Cardiac septum (tissue), 1 donor: ENCODE data around the gene SOX18. TPM values are rescaled to one million over a fixed set of nuclear protein-coding genes. Genes with fewer than 3 reads are reported as not detected.
"Not testable (repeated sequence)": the region's sequence is repeated elsewhere in the genome, so short reads cannot be mapped to it uniquely, and the experiment has no call there.

Source experiments
- DNase-seq: peaks from one replicate; pipeline ENCODE4 v3.0.0-alpha.2; 2020; ENCODE audit warnings: low spot score
- intact Hi-C: fragments of 100-400 bp; cut with DNase I; formaldehyde crosslinking; loops from one replicate; pipeline ENCODE4 v1.14.0; 2022
- long read RNA-seq: library from polyadenylated mRNA; unstranded; transcript quantifications from one replicate; pipeline ENCODE4 v2.0.0, GENCODE V29; 2021
- total RNA-seq: library from RNA; stranded (reverse); fragmentation: NEBNext Ultra II Directional; extraction: Animal tissue kit (Norgen Biotek cat#: 25700); gene quantifications from one replicate; pipeline ENCODE4 v1.2.1, GENCODE V29; 2021
- donor health status: DM: no; HTN: no; CAD: no.

The SOX18 gene
- total RNA-seq = 67.0 TPM
- long read RNA-seq, transcript SOX18-201 (2 exons, 1,864 nt) = major isoform, 64 of 100 reads
- long read RNA-seq, partial matches to known transcripts = 0 of 100 reads
- long read RNA-seq, other reads (novel, unspliced or antisense) = 36 of 100 reads

DNA sequence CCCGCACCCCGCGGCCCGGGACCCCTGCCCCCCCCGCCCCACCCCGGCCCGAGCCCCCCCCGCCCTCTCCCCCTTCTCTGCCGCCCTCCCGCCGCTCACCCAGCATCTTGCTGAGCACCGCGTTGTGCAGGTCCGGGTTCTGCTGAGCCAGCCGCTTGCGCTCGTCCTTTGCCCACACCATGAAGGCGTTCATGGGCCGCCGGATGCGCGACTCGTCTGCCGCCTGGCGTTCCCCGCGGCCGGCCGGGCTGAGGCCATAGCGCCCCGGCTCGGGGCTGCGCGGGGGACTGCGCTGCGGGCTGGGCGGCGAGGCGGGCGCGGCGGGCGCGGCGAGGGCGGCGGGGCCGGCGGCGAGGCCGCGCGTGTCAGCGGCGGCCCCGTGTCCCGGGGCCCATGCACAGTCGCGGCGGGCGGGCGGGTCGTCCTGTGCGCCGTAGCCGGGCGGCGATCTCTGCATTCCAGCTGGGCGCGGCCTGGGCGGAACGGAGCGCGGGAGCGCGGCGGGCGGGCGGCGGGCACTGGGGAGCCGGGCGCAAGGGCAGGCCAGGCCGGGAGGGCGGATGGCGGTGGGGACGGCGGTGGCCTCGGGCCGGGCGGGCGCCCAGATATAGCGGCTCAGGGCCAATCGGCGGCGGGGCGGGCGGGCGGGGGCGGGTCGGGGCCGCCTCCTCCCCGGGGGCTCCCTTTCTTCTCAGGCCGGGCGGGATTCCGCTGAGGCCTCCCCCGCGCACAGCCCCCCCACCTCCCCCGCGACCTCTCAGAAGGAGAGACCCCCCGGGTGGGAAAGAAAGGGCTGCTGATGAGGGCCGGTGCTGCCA lies at the start of gene SOX18:
Gene SOX18, minus strand, starts transcription at position 580 of the 818 bp plus-strand sequence. Its CDS starts 123 bp downstream, at position 457.
- intact Hi-C loops = no loop called here
- peak; percentile 79 for DNase-seq

DNA sequence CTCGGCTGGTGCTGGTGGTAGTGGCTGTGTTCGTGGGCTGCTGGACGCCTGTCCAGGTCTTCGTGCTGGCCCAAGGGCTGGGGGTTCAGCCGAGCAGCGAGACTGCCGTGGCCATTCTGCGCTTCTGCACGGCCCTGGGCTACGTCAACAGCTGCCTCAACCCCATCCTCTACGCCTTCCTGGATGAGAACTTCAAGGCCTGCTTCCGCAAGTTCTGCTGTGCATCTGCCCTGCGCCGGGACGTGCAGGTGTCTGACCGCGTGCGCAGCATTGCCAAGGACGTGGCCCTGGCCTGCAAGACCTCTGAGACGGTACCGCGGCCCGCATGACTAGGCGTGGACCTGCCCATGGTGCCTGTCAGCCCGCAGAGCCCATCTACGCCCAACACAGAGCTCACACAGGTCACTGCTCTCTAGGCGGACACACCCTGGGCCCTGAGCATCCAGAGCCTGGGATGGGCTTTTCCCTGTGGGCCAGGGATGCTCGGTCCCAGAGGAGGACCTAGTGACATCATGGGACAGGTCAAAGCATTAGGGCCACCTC lies 49.1 kb upstream of the SOX18 start:
- intact Hi-C loops = no loop called here
- no peak for DNase-seq

- intact Hi-C loops = no loop called here
- no peak for DNase-seq
Observed at GRCh38 chr20:64096535-64096934, 47.1 kb upstream of the SOX18 start.

DNA sequence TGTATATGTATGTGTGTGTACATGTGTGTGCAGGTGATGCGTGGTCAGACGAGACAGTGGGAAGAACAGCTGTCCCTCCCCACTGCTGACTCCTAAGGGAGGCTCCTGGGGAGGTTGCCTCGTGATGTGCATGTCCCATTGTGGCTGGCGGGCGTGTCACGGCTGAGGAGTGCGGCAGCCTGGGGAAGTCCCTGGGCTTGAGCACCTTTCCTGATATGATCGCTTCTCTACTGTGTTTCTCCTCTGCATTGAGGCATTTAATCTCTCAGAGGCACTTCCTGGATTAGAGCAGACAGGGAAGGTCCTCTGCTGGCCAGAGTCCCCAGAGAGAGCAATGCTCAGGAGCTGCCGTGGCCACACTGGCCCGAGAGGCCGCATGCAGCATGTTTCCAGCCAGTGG lies 46.5 kb upstream of the SOX18 start:
- DNase-seq = no peak
- intact Hi-C loops = no loop called here

DNA sequence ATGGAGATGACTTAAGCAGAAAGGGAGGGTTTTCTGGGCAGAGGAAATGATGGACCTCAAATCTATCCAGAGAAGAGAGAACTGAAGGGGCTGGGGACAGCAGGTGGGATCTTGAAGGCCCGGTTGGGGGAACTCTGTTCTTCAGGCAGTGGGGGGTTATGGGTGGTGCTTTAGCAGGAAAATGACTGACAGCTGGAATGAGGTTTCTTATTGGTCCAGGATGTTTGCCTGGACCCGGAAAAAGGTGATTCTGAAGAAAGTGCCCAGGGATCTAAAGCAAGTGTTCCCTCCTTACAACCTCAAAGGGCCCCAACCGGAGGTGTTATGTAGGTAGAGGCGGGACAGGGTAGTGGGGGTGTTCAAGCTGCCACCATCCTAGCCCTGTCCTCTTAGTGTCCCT lies 46.0 kb upstream of the SOX18 start:
- no peak for DNase-seq
- intact Hi-C loops = no loop called here

DNA sequence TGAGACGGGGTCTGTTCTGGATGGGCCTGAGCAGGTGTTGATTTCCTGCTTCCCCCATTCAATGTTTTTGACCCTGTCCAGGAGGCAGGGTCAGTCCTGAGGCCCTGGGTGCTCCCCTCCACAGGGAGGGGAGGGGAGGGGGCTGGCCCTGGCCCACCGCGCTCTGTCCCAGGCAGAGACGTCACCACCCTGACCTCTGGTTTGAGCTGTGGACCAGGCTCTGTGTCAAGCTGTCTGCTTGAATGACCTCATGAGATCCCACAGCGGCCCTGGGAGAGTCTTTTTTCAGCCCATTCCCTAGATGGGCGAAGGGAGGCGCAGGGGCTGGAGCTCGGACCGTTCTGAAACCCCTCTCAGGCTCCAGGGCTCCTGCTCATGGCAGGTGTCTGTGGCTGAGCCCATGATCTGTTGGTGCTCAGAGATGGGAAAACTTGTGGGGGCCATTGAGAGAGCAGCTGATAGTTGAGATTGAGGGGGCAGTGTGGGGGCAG lies 43.6 kb upstream of the SOX18 start:
- no peak for DNase-seq
- intact Hi-C loops = no loop called here

DNA sequence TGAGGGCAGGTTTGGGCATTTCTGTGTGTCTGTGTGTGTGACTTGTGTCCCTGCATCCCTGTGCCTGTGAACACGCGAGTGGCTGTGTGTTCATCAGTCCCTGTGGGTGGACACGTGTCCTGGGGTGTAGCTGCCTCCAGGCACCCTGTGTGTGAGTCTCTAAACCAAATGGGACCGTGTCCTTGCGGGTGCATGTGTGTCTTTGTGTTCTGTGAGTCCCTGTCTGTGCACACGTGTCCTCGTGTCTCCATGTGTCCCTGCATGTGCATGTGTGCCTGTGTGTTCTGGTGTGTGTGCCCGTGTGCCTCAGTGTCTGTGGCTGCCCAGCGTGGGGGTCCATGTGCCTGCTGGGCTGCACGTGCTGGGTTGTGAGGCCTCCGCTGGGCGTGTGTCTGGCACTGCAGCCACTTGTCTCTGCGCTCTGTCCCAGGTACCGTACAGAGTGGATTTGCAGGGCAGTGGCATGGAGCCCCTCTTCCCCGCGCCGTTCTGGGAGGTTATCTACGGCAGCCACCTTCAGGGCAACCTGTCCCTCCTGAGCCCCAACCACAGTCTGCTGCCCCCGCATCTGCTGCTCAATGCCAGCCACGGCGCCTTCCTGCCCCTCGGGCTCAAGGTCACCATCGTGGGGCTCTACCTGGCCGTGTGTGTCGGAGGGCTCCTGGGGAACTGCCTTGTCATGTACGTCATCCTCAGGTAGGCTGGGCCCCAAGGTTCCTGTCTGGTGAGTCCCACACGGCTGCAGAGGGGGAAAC lies 43.0 kb upstream of the SOX18 start:
- no peak for DNase-seq
- intact Hi-C loops = no loop called here

DNA sequence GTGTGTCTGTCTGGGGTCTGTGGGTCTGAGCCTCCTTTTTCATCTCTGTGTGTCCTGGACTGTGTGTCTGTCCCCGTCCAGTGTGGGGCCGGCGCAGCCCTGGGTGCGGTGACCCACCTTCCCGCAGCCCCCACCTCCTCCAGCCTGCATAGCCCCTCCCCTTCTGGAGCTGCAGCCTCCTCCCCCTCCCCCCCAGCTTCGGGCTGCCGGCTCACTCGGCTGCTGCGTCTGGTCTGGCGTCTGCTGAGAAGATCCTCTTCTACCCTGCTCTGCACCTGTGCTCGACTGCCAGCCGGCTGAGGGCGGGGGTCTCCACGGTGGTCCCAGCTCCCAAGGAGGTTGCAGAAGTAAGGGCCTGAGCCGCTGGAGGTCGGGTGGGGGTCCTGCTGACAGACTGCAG lies 42.3 kb upstream of the SOX18 start:
- intact Hi-C loops = no loop called here
- no peak for DNase-seq

DNA sequence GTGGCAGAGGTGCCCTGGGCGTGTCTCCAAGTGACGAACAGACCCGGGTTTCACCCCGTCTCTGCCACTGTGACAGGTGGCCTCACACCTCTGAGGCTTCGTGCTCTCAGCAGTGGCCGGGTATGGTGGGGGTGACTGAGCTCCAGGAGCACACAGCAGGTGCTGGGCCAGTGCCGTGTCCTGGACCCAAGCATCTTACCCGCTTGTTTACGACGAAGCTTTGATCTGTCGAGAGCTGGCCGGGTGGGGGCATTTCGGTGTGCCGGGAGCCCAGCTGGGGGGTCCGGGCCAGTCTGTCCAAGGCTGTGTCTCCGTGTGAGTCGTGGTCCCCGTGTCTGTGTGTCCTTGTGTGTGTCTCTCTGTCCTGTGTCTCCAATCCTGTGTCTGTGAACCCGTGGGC lies 41.9 kb upstream of the SOX18 start:
- intact Hi-C loops = no loop called here
- DNase-seq = no peak

- intact Hi-C loops = no loop called here
- DNase-seq = no peak
Observed at GRCh38 chr20:64090165-64090564, 40.7 kb upstream of the SOX18 start.

- DNase-seq, intact Hi-C loops: not testable (repeated sequence)
Observed at GRCh38 chr20:64088586-64088985, 39.1 kb upstream of the SOX18 start.

DNA sequence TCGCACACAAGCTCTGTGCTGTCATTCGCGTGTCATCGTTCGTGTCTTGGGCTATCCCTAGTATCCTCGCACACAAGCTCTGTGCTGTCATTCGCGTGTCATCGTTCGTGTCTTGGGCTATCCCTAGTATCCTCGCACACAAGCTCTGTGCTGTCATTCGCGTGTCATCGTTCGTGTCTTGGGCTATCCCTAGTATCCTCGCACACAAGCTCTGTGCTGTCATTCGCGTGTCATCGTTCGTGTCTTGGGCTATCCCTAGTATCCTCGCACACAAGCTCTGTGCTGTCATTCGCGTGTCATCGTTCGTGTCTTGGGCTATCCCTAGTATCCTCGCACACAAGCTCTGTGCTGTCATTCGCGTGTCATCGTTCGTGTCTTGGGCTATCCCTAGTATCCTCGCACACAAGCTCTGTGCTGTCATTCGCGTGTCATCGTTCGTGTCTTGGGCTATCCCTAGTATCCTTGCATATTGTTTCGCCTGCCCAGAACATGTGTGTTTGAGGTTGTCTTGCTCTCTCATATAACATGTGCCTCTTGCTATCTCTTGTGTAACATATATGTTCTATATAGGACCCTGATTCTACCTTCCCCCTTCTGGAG lies 37.9 kb upstream of the SOX18 start:
- intact Hi-C loops, DNase-seq: not testable (repeated sequence)

- intact Hi-C loops = no loop called here
- no peak for DNase-seq
Observed at GRCh38 chr20:64086801-64087200, 37.4 kb upstream of the SOX18 start.

DNA sequence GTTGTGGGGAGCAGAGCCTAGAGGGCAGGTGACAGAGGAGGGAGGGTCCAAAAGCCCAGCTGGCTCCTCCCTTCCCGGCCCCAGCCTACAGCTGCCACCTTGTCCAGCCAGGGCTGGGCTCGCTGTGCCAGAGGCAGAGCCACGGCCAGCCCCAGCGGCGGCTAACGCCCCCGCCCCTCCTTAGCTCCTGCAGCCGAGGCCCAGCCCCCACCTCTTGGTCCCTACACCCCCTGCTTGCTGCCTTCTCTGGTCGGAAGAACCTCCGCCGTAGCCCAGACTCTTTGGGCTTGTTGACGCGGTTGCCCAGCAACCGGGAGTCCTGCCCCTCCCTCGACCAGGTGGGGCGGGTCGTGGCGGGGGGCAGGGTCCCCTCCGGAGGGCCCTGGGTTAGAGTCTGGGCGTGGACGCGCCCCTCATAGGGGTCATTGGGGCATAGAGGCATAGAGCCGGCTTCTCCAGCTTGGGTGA lies 35.3 kb upstream of the SOX18 start:
- no peak for DNase-seq
- intact Hi-C loops = loop anchor here (2.0 kb wide), 1 partner anchor 34 kb away; no protein-coding TSS in a partner anchor

DNA sequence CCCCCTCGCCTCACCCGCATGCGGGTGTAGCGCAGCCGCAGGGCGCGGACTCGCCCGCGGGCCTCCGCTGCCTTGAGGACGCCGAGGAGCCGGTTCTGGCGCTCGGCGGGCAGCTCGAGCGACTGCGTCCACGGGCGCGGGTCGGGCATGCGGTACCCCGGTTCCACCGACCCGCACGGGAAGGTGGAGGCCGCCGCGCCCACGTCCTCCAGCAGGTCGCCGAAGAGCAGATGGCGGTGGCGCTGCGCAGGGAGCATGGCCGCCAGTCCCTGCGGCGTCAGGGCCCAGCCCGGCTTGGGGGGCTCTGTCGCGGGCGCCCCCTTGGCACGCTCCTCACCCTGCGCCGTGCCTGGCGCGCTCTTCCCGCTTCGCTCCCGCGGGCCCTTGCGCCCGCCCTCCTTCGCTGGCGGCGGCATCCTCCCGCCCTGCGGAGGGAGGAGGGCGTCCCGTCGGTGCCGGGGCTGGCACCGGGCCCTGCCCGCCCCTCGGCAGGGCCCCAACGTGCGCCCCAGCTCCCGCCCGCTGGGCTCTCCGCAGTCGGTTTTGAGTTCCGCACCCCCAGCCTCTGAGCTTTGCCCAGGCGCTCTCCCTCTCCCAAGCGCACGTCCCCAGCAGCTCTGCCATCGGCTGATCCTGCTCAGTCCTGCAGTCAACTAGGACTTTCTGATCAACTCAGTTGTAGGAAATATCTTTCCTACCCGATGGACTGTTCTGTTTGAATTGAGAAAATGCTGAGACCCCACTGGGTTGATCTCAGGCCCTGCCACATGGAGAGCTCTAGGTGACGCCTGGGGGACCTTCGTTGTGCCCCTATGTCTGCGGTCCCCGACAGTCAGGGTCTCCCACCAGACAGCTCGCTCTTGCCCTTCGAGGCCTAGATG lies 34.6 kb upstream of the SOX18 start, which contains the start of gene LKAAEAR1:
Gene LKAAEAR1, minus strand, starts transcription at position 595 of the 881 bp plus-strand sequence. Its CDS starts 179 bp downstream, at position 416.
- no peak for DNase-seq
- intact Hi-C loops = loop anchor here (2.0 kb wide), 1 partner anchor 35 kb away; no protein-coding TSS in a partner anchor

DNA sequence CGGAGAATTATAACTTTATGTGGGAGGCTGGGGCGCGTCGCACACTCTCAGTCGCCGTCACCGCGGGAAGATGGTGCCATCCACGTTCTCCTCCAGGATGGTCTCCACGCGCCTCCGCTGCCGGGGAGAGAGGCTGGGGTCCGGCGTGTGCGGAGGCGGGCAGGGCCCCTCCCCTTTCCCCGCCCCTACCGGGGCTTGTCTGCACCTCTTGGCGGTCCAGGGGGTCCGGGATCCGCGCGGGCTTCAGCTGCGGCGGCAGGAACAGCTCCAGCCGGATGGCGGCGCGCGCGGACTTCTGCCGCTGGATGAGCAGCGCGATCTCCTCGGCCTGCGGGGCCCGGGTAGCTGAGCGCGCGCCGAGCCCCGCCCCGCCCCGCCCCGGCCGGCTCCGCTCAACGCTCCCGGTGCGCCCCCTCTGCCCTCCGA lies 34.0 kb upstream of the SOX18 start:
- intact Hi-C loops = no loop called here
- peak; percentile 92 for DNase-seq

DNA sequence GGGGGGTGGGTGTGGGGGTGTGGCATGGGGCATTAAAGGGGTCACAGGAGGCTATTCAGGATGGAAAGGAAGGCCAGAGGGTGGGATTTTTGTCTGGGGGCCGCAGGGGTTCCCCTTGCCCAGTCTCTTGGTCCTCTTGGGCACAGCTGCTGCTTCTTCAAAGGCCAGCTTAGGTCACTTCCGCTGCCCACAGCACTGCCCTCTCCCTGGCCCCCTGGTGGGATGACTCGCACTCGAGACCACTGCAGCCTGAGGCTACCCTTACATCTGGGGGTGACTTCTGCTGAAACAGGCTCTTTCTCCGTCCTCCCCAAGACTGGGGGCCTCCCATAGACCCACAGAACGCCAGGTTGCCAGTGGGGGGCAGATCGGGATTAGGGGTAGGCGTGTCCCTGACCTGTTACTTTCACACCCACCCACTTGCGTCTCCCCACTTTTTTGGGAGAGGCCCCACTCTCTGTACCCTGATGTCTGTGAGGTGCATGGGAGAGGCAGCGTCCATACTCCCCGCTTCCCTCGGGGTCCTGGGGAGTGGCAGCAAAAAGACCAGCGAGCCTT lies 33.5 kb upstream of the SOX18 start:
- no peak for DNase-seq
- intact Hi-C loops = no loop called here

- intact Hi-C loops = no loop called here
- no peak for DNase-seq
Observed at GRCh38 chr20:64082126-64082731, 32.8 kb upstream of the SOX18 start.
